ES-I3 (cell line): ENCODE data around the gene UNC119.

Experiments used
- H3K36me3 ChIP-seq: 2 replicates; pipeline ENCODE4 v1.6.1; 2013; ENCODE audit warnings: mild to moderate bottlenecking, low read length, control low read depth, moderate library complexity; ENCODE audit not compliant: insufficient read depth
- H3K4me1 ChIP-seq: 2 replicates; pipeline ENCODE4 v1.6.1; 2013; ENCODE audit warnings: mild to moderate bottlenecking, control low read depth, low read length; ENCODE audit not compliant: insufficient read depth
- H3K9ac ChIP-seq: 2 replicates; pipeline ENCODE4 v1.6.1; 2013; ENCODE audit warnings: low read depth, mild to moderate bottlenecking, low read length, moderate library complexity
- H3K9me3 ChIP-seq: 2 replicates; pipeline ENCODE4 v1.6.1; 2013; ENCODE audit warnings: mild to moderate bottlenecking, low read length, moderate library complexity; ENCODE audit not compliant: control insufficient read depth, insufficient read depth

Gene UNC119

GRCh38 chr17:28497931-28498330, 54.5 kb downstream of the UNC119 start:
- Histone ChIP-seq H3K9me3 (no peaks in the 10 kb centered on the region), H3K36me3 (no peaks in the 10 kb centered on the region), H3K4me1 (no peaks in the 10 kb centered on the region; the same call in 1 of the 2 replicates), H3K9ac (no peak overlapping the region)
